ENCODE measurements around the gene IFNL2. TPM values are rescaled to one million over a fixed set of nuclear protein-coding genes. Genes with fewer than 3 reads are reported as not detected.
"Not testable (repeated sequence)": the region's sequence is repeated elsewhere in the genome, so short reads cannot be mapped to it uniquely, and the experiment has no call there.

IFNL2 gene
- polyA plus RNA-seq, 3 donors, result not detected

- DNase-seq (ENCODE audit: low read depth in 3 of 3, low spot score in 2 of 3), result no peak
Observed at GRCh38 chr19:39296055-39296645, 28.0 kb downstream of the IFNL2 start, which contains the start of gene IFNL1. TSS of gene IFNL1 (plus strand) at chr19:39296407. CDS start at chr19:39296422, 15 bp downstream.

- no peak for DNase-seq (ENCODE audit: low read depth in 3 of 3, low spot score in 2 of 3)
Observed at GRCh38 chr19:39296906-39297305, 28.7 kb downstream of the IFNL2 start.

GRCh38 chr19:39297931-39298634 is 29.9 kb downstream of the IFNL2 start:
- no peak for DNase-seq (ENCODE audit: low read depth in 3 of 3, low spot score in 2 of 3)

GRCh38 chr19:39299404-39299803 is 31.2 kb downstream of the IFNL2 start:
- DNase-seq (ENCODE audit: low read depth in 3 of 3, low spot score in 2 of 3), result no peak

GRCh38 chr19:39299832-39300231 is 31.6 kb downstream of the IFNL2 start:
- DNase-seq (ENCODE audit: low read depth in 3 of 3, low spot score in 2 of 3), result no peak

- no peak for DNase-seq (ENCODE audit: low read depth in 3 of 3, low spot score in 2 of 3)
Observed at GRCh38 chr19:39301021-39301420, 32.8 kb downstream of the IFNL2 start.

- DNase-seq (ENCODE audit: low read depth in 3 of 3, low spot score in 2 of 3), result no peak
Observed at GRCh38 chr19:39301562-39301961, 33.4 kb downstream of the IFNL2 start.

- DNase-seq (ENCODE audit: low read depth in 3 of 3, low spot score in 2 of 3), result no peak
Observed at GRCh38 chr19:39303373-39304184, 35.4 kb downstream of the IFNL2 start.

- no peak for DNase-seq (ENCODE audit: low read depth in 3 of 3, low spot score in 2 of 3)
Observed at GRCh38 chr19:39304185-39304513, 36.0 kb downstream of the IFNL2 start.

- DNase-seq (ENCODE audit: low read depth in 3 of 3, low spot score in 2 of 3), result no peak
Observed at GRCh38 chr19:39304701-39305571, 36.7 kb downstream of the IFNL2 start.

GRCh38 chr19:39306075-39306474 is 37.9 kb downstream of the IFNL2 start:
- no peak for DNase-seq (ENCODE audit: low read depth in 3 of 3, low spot score in 2 of 3)

- no peak for DNase-seq (ENCODE audit: low read depth in 3 of 3, low spot score in 2 of 3)
Observed at GRCh38 chr19:39307046-39307821, 39.0 kb downstream of the IFNL2 start.

- DNase-seq (ENCODE audit: low read depth in 3 of 3, low spot score in 2 of 3), result no peak
Observed at GRCh38 chr19:39307822-39308530, 39.8 kb downstream of the IFNL2 start.

- no peak for DNase-seq (ENCODE audit: low read depth in 3 of 3, low spot score in 2 of 3)
Observed at GRCh38 chr19:39308531-39309304, 40.5 kb downstream of the IFNL2 start.

- DNase-seq (ENCODE audit: low read depth in 3 of 3, low spot score in 2 of 3), result not testable (repeated sequence)
Observed at GRCh38 chr19:39309305-39309670, 41.1 kb downstream of the IFNL2 start.

GRCh38 chr19:39310558-39311311 is 42.5 kb downstream of the IFNL2 start:
- no peak for DNase-seq (ENCODE audit: low read depth in 3 of 3, low spot score in 2 of 3)

GRCh38 chr19:39314016-39314728 is 46.0 kb downstream of the IFNL2 start:
- DNase-seq (ENCODE audit: low read depth in 3 of 3, low spot score in 2 of 3), result no peak

Measured in right renal cortex interstitium (tissue), 3 donors.